H1 (cell line): Measurements from ENCODE around the gene LSM10. TPM values are rescaled to one million over a fixed set of nuclear protein-coding genes. Genes with fewer than 3 reads are reported as not detected.
A peak's percentile ranks its signal among the peaks of the same experiment; 100 is the strongest.

Experiments
- ASH2L ChIP-seq: fragments of 200-600, 300-600 bp; sonication (generic); IDR thresholded peaks from one replicate; pipeline ENCODE4 v1.7.1; 2017; ENCODE audit warnings: low read length
- BCL11A ChIP-seq, 2 experiments: IDR thresholded peaks; one replicate each; pipeline ENCODE4 v1.6.1; 2011; ENCODE audit warnings: low read depth in 2 of 2, low read length in 2 of 2, mild to moderate bottlenecking in 2 of 2
- CBX5 ChIP-seq: fragments of 300-800, 300-1000 bp; sonication (generic); IDR thresholded peaks from 2 replicates; pipeline ENCODE4 v1.7.1; 2016; ENCODE audit warnings: antibody characterized with exemption, low read length, low read depth
- CHD1 ChIP-seq: IDR thresholded peaks from 2 replicates; pipeline ENCODE4 v1.6.1; 2012; ENCODE audit warnings: low read depth, low read length, improper control_type of control experiment
- CREB1 ChIP-seq: IDR thresholded peaks from 2 replicates; pipeline ENCODE4 v1.6.1; 2012; ENCODE audit warnings: inconsistent platforms
- EP300 ChIP-seq, 2 experiments: IDR thresholded peaks; 1 replicate in 1 of 2; 2 replicates in 1 of 2; pipeline ENCODE4 v1.6.1; 2011 to 2012; ENCODE audit warnings: low read depth in 2 of 2, low read length in 2 of 2, mild to moderate bottlenecking in 2 of 2, borderline replicate concordance in 1 of 2, inconsistent platforms in 1 of 2, moderate library complexity in 1 of 2
- GABPA ChIP-seq: IDR thresholded peaks from 2 replicates; pipeline ENCODE4 v1.6.1; 2011; ENCODE audit warnings: mild to moderate bottlenecking, low read length, moderate library complexity, borderline replicate concordance; ENCODE audit not compliant: insufficient read depth
- HDAC2 ChIP-seq, 2 experiments: fragments of 300-600 bp in 1 of 2; sonication (generic) in 1 of 2; IDR thresholded peaks; 2 replicates each; pipeline ENCODE4 v1.6.1; 2011 to 2012; ENCODE audit warnings: low read depth in 2 of 2, low read length in 2 of 2, mild to moderate bottlenecking in 2 of 2, moderate library complexity in 2 of 2, borderline replicate concordance in 1 of 2, inconsistent platforms in 1 of 2
- HDAC6 ChIP-seq: IDR thresholded peaks from one replicate; pipeline ENCODE4 v1.7.1; 2012; ENCODE audit warnings: low read depth, mild to moderate bottlenecking, inconsistent platforms, low read length, moderate library complexity
- JUN ChIP-seq: IDR thresholded peaks from 2 replicates; pipeline ENCODE4 v1.6.1; 2011; ENCODE audit warnings: low read depth, mild to moderate bottlenecking, improper control_type of control experiment, low read length
- JUND ChIP-seq: IDR thresholded peaks from 2 replicates; pipeline ENCODE4 v1.6.1; 2011; ENCODE audit warnings: mild to moderate bottlenecking, improper control_type of control experiment, low read length
- KDM4A ChIP-seq: IDR thresholded peaks from one replicate; pipeline ENCODE4 v1.7.1; 2012; ENCODE audit warnings: low read depth, mild to moderate bottlenecking, moderate library complexity, low read length, inconsistent platforms; ENCODE audit not compliant: severe bottlenecking
- KDM5A ChIP-seq: fragments of 200-600 bp; IDR thresholded peaks from 2 replicates; pipeline ENCODE4 v1.7.1; 2012; ENCODE audit warnings: mild to moderate bottlenecking, low read length, inconsistent platforms, mixed read lengths
- MAFK ChIP-seq: IDR thresholded peaks from 2 replicates; pipeline ENCODE4 v1.6.1; 2012; ENCODE audit warnings: low read depth, mild to moderate bottlenecking, improper control_type of control experiment, low read length
- POLR2AphosphoS5 ChIP-seq: IDR thresholded peaks from 2 replicates; pipeline ENCODE4 v1.6.1; 2011; ENCODE audit warnings: low read depth, low read length
- RBBP5 ChIP-seq: IDR thresholded peaks from 2 replicates; pipeline ENCODE4 v1.7.1; 2012; ENCODE audit warnings: low read depth, mild to moderate bottlenecking, inconsistent platforms, low read length, moderate library complexity, borderline replicate concordance
- RNF2 ChIP-seq: fragments of 200-900, 300-1000 bp; sonication (generic); IDR thresholded peaks from 2 replicates; pipeline ENCODE4 v1.7.1; 2016; ENCODE audit warnings: borderline replicate concordance, low read depth, mild to moderate bottlenecking, antibody characterized with exemption, low read length; ENCODE audit not compliant: poor library complexity, severe bottlenecking; ENCODE audit errors: missing control alignments
- RXRA ChIP-seq: IDR thresholded peaks from 2 replicates; pipeline ENCODE4 v1.6.1; 2011; ENCODE audit warnings: low read depth, mild to moderate bottlenecking, low read length, moderate library complexity; ENCODE audit not compliant: insufficient read depth
- SIX5 ChIP-seq: IDR thresholded peaks from 2 replicates; pipeline ENCODE4 v1.6.1; 2011; ENCODE audit warnings: mild to moderate bottlenecking, low read depth, low read length
- TBP ChIP-seq: IDR thresholded peaks from 2 replicates; pipeline ENCODE4 v1.6.1; 2011; ENCODE audit warnings: low read depth, low read length, improper control_type of control experiment
- TEAD4 ChIP-seq: IDR thresholded peaks from 2 replicates; pipeline ENCODE4 v1.6.1; 2012; ENCODE audit warnings: low read depth, low read length, inconsistent platforms, mixed read lengths
- USF2 ChIP-seq: IDR thresholded peaks from 2 replicates; pipeline ENCODE4 v1.6.1; 2011; ENCODE audit warnings: low read length, improper control_type of control experiment
- YY1 ChIP-seq: IDR thresholded peaks from 2 replicates; pipeline ENCODE4 v1.6.1; 2011; ENCODE audit warnings: low read depth, mild to moderate bottlenecking, low read length
- polyA plus RNA-seq, 7 experiments: library from polyadenylated mRNA; depleted of rRNA in 3 of 7; stranded (reverse) in 5 of 7; unstranded in 2 of 7; fragments of >200 nt in 5 of 7; fragments of 200-250 nt in 2 of 7; gene quantifications; 1 replicate in 5 of 7; 2 replicates in 1 of 7; 4 replicates in 1 of 7; pipeline versions ENCODE4 v1.2.1 to v1.2.3, GENCODE V29; 2011 to 2013; ENCODE audit warnings: missing spikeins in 2 of 7, mixed read lengths in 2 of 7
- total RNA-seq: library from RNA; stranded (reverse); fragmentation: NEBNext Ultra II Directional; extraction: Animal tissue kit (Norgen Biotek cat#: 25700); gene quantifications from 2 replicates; pipeline ENCODE4 v1.2.1, GENCODE V29; 2021

Gene LSM10
- total and polyA plus RNA-seq, 2 of the 8 experiments (the other 6 are each of a cell fraction or from before 2014, with no cell fraction given) = 59.5 to 140 TPM

- TF ChIP-seq POLR2AphosphoS5 (peak; percentile 61; the same call in 1 of the 2 replicates), CHD1 (no peak), ASH2L (peak; percentile 83), HDAC6 (no peak), TEAD4 (no peak; the same call in none of the 2 replicates), CREB1 (peak; percentile 92), BCL11A (IDR thresholded peaks at IDR 0.05; ENCODE audit: low read depth in 2 of 2, low read length in 2 of 2) (no peak), HDAC2 (IDR thresholded peaks at IDR 0.05; ENCODE audit: borderline replicate concordance in 1 of 2, low read depth in 2 of 2, low read length in 2 of 2) (peak in 1 of 2 experiments; percentile 32; a peak in 1 of 4 replicates), JUND (no peak), SIX5 (peak; percentile 74), EP300 (IDR thresholded peaks at IDR 0.05; ENCODE audit: borderline replicate concordance in 1 of 2, low read depth in 2 of 2, low read length in 2 of 2) (no peak), CBX5 (no peak), RXRA (no peak), RBBP5 (peak; percentile 75; the same call in 1 of the 2 replicates), GABPA (no peak), RNF2 (no peak), USF2 (no peak), JUN (no peak), YY1 (peak; percentile 19; the same call in 1 of the 2 replicates), KDM4A (peak; percentile 90), TBP (peak; percentile 80), KDM5A (no peak), MAFK (no peak)
Measured at GRCh38 chr1:36397378-36398230, at the start of gene LSM10 (continued).
